Hindlimb muscle (tissue), 1 donor: Measurements from ENCODE around the gene XRCC2. TPM values are rescaled to one million over a fixed set of nuclear protein-coding genes. Genes with fewer than 3 reads are reported as not detected.
"Not testable (repeated sequence)": the region's sequence is repeated elsewhere in the genome, so short reads cannot be mapped to it uniquely, and the experiment has no call there.

Source experiments
- DNase-seq: peaks from one replicate; pipeline ENCODE4 v3.0.0-alpha.2; 2013
- polyA plus RNA-seq: library from polyadenylated mRNA; unstranded; fragments of 120-200 nt; gene quantifications from one replicate; pipeline ENCODE4 v1.2.1, GENCODE V29; 2013; ENCODE audit not compliant: insufficient read length

Gene XRCC2
- polyA plus RNA-seq, result 3.2 TPM

DNA sequence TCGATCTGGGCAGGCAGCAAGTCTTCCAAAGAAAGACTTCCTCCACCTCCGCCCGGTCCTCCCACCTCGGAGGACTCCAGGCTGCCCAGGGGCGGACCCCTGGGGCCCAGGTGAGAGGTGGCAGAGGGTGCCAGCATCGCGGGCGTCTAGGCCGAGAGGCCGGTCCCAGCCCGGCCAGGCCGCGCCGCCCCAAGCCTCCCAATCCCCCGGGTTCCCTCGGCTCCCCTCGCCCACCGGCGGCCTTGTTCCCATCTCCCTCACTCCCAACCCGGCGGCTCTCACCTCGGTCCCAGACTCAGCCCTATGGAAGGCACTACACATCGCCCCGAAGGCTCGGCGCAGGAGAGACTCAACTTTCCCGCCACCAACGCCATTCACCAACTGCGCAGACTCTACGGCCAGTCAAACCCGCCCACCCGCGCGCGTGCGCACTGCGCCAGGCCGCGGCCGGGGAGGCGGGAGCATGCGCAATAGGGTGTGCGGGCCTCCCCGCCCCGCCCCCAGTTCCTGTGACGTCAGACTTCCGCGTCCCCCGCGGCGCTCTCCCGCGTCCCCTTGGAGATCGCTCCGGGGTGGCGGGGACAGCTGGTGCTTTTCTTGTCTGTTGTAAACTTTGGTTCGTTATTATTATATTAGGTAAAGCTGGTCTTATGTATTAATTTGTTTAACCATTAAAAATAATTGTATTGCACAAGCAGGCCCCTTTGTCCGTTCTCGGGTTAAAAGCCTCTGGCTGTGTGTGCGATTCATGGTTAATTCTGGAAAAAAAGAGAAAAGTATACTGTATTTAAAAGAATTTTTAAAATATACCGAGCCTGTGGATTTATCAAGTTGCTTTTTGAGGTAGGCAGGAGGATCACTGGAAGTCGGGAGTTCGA lies at the start of gene XRCC2:
TSS of gene XRCC2 (minus strand) at position 383 of the 878 bp plus-strand sequence. CDS start at position 321, 62 bp downstream.
- DNase-seq, result peak; percentile 95

DNA sequence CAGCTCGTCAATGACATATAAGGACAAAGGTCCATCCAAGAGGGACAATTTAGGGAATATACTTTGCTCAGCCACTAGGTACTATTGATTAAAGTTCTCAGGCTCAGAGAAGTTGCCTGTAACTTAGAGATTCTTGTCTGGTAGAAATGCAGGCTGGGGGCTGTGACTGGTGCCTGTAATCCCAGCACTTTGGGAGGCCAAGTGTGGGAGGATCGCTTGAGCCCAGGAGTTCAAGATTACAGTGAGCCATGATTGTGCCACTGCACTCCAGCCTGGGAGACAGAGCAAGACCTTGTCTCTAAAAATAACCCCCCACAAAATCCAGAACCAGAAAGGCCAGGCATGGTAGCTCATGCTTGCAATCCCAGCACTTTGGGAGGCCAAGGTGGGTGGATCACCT lies 47.4 kb upstream of the XRCC2 start:
- no peak for DNase-seq

DNA sequence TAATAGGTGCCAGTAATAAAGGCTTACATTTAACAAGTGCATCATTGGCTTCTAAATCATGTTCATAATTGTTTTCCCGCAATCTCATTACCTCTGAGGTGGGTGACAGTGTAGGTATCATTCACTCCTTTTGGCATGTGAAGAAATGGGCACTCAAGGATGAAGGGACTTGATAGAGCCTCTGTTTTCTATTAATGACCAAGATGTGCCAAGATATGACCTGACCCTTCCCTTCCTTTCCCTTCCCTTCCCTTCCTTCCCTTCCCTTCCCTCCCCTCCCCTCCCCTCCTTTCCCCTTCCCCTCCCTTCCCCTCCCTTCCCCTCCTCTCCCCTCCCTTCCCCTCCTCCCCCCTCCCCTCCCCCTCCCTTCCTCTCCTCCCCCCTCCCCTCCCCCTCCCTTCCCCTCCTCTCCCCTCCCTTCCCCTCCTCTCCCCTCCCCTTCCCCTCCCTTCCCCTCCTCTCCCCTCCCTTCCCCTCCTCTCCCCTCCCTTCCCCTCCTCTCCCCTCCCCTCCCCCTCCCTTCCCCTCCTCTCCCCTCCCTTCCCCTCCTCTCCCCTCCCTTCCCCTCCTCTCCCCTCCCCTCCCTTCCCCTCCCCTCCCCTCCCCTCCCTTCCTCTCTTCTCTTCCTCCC lies 36.6 kb upstream of the XRCC2 start:
- DNase-seq, result not testable (repeated sequence)

DNA sequence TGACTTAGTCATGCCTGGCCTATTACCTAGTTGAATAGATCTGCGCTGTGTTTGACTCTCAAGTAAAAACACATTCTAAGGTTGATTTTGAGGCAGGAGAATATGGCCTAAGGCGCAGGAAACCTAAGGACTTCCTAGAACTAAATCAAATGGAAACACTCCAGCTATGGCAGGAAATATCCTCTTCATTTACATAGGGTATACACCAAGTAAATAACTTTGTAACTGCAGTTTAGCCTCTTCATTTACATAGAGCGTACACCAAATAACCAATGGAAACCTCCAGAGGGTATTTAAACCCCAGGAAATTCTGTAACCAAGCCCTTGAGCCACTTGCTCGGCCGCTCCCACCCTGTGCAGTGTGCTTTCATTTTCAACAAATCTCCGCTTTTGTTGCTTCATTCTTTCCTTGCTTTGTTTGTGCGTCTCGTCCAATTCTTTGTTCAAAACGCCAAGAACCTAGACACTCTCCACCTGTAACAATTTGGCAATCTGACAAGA lies 35.6 kb upstream of the XRCC2 start:
- no peak for DNase-seq

DNA sequence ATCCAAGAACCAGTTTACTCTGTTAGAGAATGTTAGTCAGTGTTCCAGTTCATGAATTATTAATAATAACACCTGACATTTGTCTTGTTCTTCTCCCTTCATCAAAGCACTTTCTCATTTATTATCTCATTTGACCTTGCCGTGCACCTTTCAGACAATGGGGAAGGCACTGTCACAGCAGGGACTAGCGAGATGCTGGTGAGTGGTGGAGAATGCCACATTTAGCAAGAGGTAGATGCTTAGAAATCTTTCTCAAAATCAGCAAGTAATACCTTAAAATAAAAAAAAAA lies 34.2 kb upstream of the XRCC2 start:
- no peak for DNase-seq

DNA sequence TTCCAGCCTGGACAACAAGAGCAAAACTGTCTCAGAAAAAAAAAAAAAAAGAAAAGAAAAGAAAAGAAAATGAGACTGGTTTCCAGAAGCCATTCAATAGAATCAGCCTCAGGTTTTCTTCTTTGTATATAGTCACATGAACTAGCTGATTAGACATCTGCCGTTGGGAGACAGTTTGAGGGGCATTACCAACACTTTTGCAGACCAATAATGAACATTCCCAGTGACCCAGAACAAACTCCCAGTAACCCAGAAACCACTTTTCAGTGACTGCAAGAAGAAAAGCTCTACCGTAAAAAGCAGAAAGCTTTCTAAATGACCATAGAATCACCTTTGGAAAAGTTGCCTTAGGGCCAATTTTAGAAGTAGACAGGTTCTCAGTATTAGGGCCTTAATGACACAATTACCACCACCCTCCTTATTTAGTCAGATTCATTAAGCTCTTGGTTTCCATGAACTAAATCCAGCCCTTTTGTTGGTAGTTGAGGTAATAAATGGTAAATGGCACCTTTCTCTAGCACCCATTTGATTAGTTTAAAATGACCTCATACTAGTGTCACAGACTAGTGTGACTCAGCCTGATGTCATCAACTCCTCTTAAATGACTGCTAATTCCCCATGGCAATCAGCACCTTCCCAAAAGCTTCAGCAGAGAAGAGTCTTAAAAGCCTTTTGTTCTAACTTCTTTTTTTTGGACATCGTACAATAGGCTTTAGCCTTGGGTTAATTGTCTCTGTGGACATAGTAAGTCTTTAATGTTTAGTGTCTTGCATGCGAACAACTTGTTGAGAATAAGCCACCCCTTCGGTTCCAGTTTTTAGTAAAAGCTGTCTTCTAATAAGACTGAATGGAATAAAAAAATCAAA lies 33.6 kb upstream of the XRCC2 start:
- DNase-seq, result no peak

DNA sequence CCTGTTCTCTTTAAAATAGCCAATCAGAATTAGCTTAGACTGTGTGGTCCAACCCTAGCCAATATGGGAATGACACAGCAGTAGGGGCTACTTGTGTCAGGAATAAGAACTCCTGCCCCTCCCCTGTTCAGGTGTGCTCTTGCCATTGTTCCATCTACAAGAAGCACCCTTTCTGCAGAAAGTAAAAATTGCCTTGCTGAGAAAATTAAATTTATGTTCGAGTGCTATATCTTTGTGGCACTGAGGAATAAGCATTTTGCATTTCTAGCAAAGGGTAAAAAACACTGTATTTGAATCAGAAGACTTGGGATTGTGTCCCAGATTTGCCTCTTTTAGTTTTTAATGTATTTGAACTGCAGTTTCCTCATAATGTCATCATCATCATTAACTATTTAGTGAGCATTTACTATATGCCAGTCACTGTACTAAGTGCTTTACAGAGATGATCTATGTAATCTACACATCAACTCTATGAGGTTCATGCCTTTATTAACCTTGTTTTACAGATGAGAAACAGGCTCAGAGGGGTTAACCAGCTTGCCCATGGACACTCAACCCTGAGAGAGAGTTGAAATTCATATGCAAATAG lies 28.9 kb upstream of the XRCC2 start:
- no peak for DNase-seq

DNA sequence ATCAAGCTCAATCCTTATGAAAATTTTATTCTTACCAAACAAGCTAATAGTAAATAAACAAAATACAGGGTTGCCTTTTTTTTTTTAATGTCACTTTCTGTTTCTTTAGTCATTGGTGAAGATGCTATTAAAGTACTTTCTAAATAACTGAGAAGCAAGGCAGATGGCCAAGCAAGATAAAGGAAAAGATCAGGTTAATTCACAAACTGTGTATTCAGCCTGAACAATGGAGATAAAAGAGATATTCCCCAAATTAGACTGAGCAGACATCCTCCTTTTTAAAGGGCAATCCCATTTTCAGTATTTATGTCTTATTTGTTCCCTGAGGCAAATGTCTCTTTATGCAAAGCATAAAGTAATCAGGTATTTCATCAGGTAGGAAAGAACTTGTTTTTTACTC lies 23.1 kb upstream of the XRCC2 start:
- no peak for DNase-seq

DNA sequence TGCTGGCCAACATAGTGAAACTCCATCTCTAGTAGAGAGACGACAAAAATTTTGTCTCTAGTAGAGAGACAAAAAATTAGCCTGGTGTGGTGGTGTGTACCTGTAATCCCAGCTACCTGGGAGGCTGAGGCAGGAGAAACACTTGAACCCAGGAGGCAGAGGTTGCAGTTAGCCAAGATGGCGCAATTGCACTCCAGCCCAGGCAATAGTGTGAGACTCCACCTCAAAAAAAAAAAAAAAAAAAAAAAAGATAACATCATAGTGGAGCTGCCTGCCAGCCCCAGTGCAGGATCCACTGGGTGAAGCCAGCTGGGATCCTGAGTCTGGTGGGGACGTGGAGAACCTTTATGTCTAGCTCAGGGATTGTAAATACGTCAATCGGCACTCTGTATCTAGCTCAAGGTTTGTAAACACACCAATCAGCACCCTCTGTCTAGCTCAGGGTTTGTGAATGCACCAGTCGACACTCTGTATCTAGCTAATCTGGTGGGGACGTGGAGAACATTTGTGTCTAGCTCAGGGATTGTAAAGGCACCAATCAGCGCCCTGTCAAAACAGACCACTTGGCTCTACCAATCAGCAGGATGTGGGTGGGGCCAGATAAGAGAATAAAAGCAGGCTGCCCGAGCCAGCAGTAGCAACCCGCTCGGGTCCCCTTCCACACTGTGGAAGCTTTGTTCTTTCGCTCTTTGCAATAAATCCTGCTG lies 21.5 kb upstream of the XRCC2 start:
- DNase-seq, result not testable (repeated sequence)

DNA sequence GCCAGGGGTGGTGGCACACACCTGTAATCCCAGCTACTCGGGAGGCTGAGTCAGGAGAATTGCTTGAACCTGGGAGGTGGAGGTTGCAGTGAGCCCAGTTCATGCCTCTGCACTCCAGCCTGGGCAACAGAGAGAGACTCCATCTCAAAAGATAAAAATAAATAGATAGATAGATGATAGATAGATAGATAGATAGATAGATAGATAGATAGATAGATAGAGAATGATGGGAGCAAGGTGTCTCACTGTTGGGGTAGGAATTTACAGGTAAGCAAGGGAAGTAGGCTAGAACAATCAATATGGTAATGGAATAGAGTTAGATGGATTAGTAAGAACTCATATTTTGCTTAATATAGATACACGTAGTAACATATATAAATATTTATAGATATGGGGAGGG lies 16.3 kb upstream of the XRCC2 start:
- DNase-seq, result not testable (repeated sequence)

DNA sequence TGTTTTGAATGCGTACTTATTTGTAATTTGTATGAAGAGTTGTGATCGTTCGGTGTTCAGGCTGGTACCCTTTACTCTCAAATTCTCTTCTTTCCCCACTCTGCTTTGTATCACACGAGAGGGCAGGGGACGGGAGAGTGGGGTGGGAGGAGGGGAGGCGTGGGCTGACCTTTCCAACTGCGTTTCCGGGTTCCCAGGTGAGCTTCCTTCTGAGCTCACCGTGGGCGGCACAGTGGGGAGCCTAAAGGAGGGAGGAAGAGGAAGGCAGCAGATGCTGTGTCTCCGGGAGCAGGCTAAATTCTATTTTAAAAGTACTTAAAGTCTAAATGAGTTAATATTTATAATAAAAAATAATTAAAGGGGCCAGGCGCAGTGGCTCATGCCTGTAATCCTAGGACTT lies 7.4 kb upstream of the XRCC2 start:
- no peak for DNase-seq

DNA sequence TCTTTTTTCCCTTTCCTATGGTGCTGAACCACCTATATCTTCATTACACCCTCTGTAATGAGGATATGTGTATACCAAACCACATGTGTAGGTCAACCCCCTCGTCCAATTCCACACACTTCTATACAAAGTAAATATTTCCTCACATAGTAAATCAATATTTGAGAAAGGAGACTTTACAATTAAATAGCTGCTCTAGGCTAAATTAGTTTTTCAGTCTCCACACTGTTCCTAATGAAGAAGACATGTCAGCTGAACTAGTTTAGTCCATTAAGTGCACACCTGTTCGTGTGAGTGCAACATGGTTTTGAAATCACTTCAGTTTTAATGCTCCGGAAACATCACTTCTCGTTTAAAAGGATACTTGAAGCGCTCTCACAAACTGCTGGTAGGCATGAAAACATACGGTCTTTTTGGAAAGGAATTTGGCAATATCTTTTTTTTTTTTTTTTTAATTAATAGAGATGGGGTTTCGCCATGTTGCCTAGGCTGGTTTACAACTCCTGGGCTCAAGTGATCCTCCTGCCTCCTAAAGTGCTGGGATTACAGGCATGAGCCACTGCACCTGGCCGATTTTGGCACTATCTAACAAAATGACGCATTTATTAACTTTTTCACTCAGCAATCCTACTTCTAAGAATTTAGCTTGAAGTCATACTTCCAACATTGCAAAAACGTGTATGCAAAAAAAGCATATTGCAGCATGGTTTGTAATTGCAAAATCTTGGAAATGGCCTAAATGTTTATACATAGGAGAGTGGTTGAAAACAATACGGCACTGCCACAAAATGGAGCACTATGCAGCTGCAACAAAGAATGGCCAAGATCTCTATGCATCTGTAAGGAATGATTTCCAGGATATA lies 2.1 kb upstream of the XRCC2 start:
- DNase-seq, result no peak

DNA sequence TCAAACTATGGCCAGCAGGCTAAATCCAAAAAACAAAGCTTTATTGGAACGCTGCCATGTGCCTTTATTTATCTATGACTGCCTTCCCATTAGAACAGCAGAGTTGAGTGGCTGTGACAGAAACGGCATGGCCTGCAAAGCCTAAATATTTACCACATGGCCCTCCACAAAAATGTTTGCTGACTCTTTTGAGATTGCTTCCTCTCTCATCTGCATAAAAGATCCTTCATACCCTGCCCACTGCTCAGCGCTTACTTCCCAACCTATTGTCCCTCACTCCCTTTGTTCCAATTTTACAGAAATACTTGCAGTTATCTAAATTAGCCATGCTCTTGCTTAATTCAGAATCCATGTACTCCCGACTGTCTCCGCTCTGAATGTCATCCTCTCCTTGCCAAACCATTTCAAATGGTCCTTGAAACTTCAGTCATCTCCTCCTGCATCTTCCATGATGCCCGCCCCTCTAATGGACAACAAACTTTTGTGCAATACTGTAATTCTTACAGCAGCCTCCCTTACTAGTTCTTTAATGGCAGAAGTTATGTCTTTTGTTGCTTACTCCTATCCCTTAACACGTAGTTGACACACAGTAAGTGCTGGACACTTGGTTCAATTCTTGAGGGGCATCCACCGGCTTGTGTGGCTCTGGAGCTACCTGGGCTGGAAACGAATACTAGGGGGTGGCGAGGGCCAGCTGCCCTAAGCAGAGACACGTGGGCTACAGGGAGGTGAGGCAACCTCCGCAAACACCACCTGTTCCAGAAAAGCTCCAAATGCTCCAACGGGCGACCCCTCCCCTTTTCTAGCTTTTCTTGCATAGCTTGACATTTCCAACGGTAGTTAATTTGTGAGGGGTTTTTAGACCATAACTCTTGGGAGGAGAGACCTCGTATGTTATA lies 832 bp downstream of the XRCC2 start:
- no peak for DNase-seq

DNA sequence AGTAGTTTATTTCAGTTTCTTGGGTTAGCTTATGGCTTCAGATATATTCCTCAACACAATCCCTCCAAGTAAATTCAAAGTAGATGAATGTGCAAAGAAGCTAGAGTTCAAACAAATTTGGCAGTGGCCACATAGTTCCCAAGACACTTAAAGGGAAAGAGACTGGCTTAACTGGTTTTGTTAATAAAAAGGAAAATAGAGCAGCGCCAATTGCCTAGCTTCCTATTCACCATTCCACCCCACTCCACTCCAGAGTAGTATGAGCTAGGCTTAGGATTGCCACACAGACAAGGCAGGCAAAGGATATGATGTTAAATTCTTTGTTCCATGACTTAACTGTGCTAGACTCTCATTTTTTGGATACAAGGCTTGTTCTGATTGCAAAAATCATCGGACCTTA lies 2.0 kb downstream of the XRCC2 start:
- no peak for DNase-seq

DNA sequence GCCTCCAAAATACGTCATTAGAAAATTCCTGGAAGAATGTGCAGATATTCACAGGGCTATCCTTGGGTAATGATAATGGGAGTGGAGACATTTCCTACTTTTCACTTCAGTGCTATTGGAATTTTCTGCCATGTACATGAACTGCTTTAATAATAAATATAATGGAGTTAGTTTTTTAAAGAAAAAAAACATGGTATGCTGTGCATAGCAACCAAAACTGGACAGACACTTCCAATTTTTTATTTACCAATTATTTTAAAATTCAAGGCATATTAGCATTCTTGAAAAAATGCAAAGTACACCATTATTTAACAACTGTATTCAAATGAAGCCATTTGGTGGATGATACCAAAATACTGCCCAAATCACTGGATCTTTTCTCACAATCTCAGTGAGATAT lies 3.3 kb downstream of the XRCC2 start:
- DNase-seq, result no peak

DNA sequence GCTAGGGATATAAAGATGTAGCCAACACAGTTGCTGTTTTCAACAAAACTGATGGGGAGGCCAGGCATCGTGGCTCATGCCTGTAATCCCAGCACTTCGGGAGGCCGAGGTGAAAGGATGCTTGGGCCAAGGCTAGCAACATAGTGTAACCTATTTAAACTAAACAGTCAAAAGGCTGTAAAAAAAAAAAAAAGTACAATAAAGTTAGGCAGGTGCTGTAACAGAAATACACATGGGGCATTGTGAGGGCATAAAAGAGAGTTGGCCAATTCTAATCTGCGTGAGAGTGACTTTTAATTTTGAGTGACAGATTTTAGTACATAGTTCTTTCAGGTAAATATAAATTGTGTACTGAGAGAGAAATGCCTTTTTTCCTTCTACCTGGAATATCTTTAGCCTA lies 6.2 kb downstream of the XRCC2 start:
- no peak for DNase-seq

DNA sequence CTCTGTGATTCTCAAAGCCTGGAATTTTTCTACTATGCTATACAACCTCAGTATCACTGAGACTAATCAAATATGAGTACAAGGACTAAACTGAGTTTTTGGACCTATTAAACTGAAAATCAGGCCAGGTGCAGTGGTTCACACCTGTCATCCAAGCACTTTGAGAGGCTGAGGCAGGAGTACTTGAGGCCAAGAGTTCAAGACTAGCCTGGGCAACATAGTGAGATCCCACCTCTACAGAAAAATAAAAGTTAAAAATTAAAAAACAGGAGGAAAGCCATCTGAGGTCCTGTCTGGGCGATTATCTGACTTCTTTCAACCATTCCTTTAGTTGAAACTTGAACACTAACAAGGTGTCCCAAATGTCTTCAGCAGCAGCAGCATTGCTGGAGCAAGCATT lies 7.0 kb downstream of the XRCC2 start:
- no peak for DNase-seq

DNA sequence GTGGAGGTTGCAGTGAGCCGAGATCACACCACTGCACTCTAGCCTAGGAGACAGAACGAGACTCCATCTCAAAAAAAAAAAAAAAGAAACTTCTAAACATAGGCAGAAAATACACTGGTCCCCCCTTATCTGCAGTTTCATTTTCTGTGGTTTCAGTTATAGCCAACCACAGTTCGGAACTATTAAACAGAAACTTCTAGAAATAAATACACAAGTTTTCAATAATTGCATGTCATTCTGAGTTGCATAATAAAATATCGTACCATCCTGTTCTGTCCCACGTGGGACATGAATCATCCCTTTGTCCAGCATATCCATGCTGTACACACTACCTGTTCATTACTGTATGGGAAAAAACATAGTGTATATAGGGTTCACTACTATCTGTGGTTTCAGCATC lies 8.0 kb downstream of the XRCC2 start:
- no peak for DNase-seq

DNA sequence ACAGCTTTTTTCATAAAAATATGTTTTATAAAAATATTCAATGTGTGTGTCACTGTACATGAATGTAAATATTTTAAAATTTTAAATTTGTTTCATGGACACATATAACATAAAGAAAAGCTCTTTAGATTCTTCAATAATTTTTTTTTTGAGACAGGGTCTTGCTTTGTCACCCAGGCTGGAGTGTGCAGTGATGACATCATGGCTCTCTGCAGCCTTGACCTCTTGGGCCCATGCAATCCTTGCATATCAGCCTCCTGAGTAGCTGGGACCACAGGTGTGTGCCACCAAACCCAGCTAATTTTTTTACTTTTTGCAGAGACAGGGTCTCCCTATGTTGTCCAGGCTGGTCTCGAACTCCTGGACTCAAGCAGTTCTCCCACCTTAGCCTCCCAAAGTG lies 9.9 kb downstream of the XRCC2 start:
- DNase-seq, result no peak

DNA sequence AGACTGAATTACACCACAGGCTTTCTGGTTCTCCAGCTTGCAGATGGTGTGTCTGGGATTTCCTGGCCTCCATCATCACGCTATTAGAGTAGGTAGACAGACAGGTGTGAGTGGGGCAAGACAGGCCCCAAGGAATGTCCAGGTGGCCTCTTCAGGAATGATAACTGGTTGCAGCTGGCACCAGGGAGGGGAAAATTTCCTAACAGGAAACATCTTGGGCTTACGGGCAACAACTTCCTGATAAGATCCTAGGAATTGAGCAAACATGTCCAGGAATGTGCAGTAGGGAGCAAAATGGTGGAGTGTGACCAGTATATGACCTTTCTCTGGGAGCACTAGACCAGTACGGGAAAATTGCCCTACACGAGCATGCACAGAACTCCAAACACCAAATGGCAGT lies 11.3 kb downstream of the XRCC2 start:
- DNase-seq, result no peak
